Activated T-cell treated with anti-CD3 and anti-CD28 coated beads, Interleukin-2, amount 50 U/mL, for 4 hours (primary cell): ENCODE measurements around the gene RILPL2. TPM values are rescaled to one million over a fixed set of nuclear protein-coding genes. Genes with fewer than 3 reads are reported as not detected.
"Not testable (repeated sequence)": the region's sequence is repeated elsewhere in the genome, so short reads cannot be mapped to it uniquely, and the experiment has no call there.

Experiments used
- ATAC-seq, 2 donors: fragments of 200-7000 bp; cut with Tn5 transposase; one replicate each; pipeline ENCODE4 v1.10.0; 2021
- DNase-seq: peaks from one replicate; pipeline ENCODE4 v3.0.0-alpha.2; 2020
- H3K27me3 Mint-ChIP-seq: one replicate; pipeline ENCODE4 v1.8.0; 2021; ENCODE audit warnings: low read depth, mixed read lengths
- H3K36me3 Mint-ChIP-seq: one replicate; pipeline ENCODE4 v1.8.0; 2022; ENCODE audit warnings: mixed read lengths; ENCODE audit not compliant: insufficient read depth
- H3K4me1 Mint-ChIP-seq: one replicate; pipeline ENCODE4 v1.8.0; 2021; ENCODE audit warnings: low read depth, mixed read lengths
- H3K4me3 Mint-ChIP-seq: one replicate; pipeline ENCODE4 v1.8.0; 2021; ENCODE audit warnings: mild to moderate bottlenecking, moderate library complexity, mixed read lengths
- H3K9me3 Mint-ChIP-seq: one replicate; pipeline ENCODE4 v1.8.0; 2021; ENCODE audit warnings: mixed read lengths
- total RNA-seq, 3 donors: library from RNA; stranded (reverse); gene quantifications; one replicate each; pipeline ENCODE4 v1.2.1, GENCODE V29; 2021

RILPL2 gene
- total RNA-seq, 3 donors from 2014 or later = 17.0 to 22.4 (median 20.6) TPM

DNA sequence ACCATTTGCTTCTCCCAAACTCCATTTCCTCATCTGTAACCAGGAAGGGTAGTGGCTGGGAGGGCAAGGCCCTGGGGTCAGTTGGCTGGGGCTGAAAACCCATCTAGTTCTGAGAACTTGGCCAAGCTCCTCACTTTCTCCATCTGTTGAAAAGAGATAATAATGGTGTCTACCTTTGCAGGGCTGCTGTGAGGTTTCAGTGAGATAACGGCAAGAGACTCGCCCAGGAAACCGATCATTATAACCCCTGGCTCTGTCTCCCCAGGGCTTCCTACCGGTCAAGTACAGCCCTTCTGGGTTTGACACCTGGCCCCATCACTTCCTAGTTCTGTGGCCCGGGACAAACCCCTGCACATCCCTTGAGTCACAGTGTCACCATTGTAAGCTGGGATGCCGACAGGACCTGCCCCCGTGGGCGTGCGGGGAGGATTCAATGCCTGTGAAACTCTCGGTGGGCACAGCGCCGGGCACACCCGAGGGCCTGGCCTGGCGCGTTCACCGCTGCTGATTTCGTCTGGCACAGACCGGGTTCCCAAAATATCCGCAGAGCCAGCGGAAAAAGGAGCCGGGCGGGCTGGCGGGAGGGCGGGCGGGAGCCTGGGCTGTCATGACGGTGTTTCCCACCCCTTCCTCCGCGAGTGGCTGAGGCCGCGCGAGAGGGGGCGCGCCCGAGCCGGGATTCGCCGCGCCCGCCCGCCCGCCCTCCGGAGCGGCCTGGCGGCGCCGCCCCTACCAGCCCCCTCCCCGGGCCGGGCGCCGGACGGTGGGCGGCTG is 48.1 kb downstream of the RILPL2 start:
- peaks cover 11% of the 10 kb centered on the region for H3K36me3 Mint-ChIP-seq
- DNase-seq (peak; percentile 66), ATAC-seq (peak; percentile 66 to 68)
- peak overlapping the region; percentile 83 for H3K4me3 Mint-ChIP-seq
- H3K27me3 Mint-ChIP-seq = no peaks in the 10 kb centered on the region
- peaks cover 33% of the 10 kb centered on the region for H3K4me1 Mint-ChIP-seq
- H3K9me3 Mint-ChIP-seq = no peaks in the 10 kb centered on the region

DNA sequence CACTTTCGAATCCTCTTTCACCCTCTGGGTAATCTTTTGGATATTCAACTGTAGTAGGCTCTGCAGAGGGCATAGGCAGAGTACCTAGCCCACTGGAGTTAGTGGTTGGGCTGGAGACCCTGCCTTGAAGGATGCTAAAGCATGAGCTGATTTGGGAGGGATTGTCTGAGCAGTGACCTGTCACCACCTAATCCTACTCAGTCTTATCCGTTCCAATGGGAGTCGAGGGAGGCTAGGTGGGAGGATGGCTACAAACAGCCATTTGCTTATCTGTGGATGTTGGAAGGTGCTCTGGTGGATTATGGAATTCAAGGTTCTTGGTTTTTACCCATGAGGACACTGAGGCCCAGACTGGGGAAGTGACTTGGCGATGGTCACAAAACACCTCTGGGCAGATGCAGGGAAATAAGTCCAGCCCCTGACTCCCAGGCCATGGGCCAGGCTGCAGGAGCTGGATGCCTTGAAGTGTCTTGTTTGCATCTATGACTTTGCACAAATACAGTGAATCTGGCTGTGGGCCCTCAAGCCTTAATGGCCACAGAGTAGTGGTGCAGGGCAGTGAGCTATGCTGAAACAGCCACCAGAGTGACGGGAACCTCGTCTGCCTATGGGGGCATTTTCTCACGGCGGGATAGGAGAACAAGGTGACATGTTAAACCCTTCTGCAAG is 48.8 kb downstream of the RILPL2 start:
- DNase-seq = no peak
- peaks cover 31% of the 10 kb centered on the region for H3K4me1 Mint-ChIP-seq
- H3K4me3 Mint-ChIP-seq = peak overlapping the region; percentile 83
- no peaks in the 10 kb centered on the region for H3K9me3 Mint-ChIP-seq
- no peak for ATAC-seq
- H3K27me3 Mint-ChIP-seq = no peaks in the 10 kb centered on the region
- peaks cover 9% of the 10 kb centered on the region for H3K36me3 Mint-ChIP-seq

DNA sequence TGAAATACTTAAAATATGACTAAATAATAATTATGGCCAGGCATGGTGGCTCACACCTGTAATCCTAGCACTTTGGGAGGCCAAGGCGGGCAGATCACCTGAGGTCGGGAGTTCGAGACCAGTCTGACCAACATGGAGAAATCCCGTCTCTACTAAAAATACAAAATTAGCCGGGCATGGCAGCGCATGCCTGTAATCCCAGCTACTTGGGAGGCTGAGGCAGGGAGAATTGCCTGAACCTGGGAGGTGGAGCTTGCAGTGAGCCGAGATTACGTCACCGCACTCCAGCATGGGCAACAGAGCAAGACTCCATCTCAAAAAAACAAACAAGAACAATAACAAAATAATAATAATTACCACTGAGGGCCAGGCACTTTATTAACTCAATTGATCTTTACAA is 50.9 kb downstream of the RILPL2 start:
- H3K4me3 Mint-ChIP-seq, H3K27me3 Mint-ChIP-seq, ATAC-seq, DNase-seq, H3K36me3 Mint-ChIP-seq, H3K9me3 Mint-ChIP-seq: not testable (repeated sequence)
- H3K4me1 Mint-ChIP-seq = peaks cover 20% of the 10 kb centered on the region

DNA sequence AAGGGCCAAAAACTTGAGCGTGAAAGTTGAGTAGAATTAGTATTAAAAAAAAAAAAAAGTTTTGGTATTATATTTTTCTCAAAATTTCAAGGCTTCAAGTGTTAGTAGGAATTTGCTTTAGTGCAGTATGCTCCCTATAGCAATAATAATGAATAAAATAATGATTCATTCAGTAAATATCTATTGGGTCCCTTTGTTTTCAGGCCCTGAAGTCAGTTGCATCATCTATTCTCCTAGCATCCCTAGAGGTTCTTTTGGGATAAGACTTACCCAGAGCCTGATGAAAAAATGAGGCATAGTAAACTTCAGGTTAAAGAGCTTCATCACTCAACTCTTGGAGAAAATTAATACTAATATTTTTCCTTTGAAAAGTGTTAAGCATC is 51.5 kb downstream of the RILPL2 start:
- DNase-seq (no peak), ATAC-seq (no peak)
- Mint-ChIP-seq H3K27me3 (no peaks in the 10 kb centered on the region), H3K4me1 (peaks cover 15% of the 10 kb centered on the region), H3K9me3 (no peaks in the 10 kb centered on the region), H3K4me3 (peak overlapping the region; percentile 90), H3K36me3 (no peaks in the 10 kb centered on the region)

DNA sequence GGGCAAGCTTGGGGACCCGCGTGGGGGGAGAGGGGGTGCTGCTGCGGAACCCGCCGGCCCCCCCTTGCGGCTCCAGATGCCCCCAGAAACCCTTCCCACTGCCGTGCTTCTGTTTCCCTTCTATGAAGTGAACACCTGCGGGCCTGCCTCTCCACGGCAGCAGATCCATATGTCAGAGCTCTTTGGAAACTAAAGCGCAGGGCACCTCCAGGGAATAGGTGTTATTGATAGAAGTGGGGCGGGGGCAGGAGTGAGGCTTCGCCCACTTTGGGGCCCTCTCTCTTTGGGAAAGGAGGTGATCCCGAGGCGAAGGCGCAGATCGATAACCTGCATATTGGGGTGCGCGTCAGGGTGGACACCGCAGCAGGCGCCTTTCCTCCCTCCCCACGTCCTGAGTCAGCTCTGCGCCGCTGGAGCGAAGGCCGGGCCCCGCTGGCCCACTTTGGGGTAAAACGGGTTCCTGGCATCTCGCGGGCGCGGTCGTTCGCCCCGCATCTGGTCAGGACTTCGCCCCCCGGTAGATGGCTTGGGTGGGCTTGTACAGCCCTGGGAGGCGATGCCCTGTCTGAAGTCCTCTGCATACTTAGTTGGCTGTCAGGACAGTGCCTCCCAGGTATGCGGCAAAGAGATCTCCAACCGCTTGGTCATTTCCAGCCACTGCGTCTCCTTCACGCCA is 52.0 kb downstream of the RILPL2 start:
- peaks cover 15% of the 10 kb centered on the region for H3K4me1 Mint-ChIP-seq
- ATAC-seq (peak; percentile 0 to 5), DNase-seq (no peak)
- no peaks in the 10 kb centered on the region for H3K27me3 Mint-ChIP-seq
- H3K36me3 Mint-ChIP-seq = no peaks in the 10 kb centered on the region
- peak overlapping the region; percentile 90 for H3K4me3 Mint-ChIP-seq
- H3K9me3 Mint-ChIP-seq = no peaks in the 10 kb centered on the region

DNA sequence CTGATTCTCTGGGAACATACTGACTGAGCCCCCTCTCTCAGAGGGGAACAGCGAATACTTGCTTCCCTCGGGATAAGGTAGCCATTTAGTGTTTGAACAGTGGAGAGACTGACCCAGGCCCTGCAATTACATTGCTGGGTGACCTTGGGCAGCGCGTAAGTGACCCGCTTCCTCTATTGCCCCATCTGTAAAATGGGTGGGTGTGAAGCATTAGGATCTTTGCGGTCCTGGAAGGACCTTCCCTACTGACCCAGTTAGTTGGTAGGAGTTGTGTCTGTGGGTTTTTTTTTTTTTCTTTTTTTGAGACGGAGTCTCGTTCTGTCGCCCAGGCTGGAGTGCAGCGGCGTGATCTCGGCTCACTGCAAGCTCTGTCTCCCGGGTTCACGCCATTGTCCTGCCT is 53.8 kb downstream of the RILPL2 start:
- DNase-seq = no peak
- ATAC-seq = no peak
- Mint-ChIP-seq H3K4me1 (peaks cover 8% of the 10 kb centered on the region), H3K9me3 (no peaks in the 10 kb centered on the region), H3K4me3 (peak overlapping the region; percentile 54), H3K27me3 (no peaks in the 10 kb centered on the region), H3K36me3 (no peaks in the 10 kb centered on the region)

DNA sequence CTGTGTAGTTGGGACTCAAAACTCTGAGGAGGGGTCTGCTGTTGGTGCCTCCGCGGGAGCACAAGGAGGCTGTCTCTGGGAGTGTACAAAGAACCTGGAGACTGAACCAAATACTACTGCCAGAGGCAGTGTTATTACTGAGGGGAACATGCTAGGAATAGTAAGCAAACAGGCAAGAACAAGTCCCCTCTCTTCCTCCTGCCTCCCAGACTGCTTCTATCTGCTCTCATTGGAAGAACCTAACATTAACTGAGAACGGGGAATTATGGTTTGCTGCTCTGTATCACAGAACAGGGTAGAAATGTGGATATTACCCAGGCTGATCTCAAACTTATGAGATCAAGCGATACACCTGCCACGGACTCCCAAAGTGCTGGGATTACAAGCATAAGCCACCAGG is 57.1 kb downstream of the RILPL2 start:
- ATAC-seq (no peak), DNase-seq (no peak)
- Mint-ChIP-seq H3K36me3 (no peaks in the 10 kb centered on the region), H3K9me3 (no peaks in the 10 kb centered on the region), H3K4me3 (no peak overlapping the region), H3K27me3 (no peaks in the 10 kb centered on the region), H3K4me1 (no peaks in the 10 kb centered on the region)

DNA sequence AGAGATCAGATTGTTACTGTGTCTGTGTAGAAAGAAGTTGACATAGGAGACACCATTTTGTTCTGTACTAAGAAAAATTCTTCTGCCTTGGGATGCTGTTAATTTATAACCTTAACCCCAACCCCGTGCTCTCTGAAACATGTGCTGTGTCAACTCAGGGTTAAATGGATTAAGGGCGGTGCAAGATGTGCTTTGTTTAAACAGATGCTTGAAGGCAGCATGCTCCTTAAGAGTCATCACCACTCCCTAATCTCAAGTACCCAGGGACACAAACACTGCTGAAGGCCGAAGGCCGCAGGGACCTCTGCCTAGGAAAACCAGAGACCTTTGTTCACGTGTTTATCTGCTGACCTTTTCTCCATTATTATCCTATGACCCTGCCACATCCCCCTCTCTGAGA is 64.1 kb downstream of the RILPL2 start:
- not testable (repeated sequence) for H3K9me3 Mint-ChIP-seq, ATAC-seq, H3K36me3 Mint-ChIP-seq, H3K4me3 Mint-ChIP-seq, H3K27me3 Mint-ChIP-seq, DNase-seq, H3K4me1 Mint-ChIP-seq

DNA sequence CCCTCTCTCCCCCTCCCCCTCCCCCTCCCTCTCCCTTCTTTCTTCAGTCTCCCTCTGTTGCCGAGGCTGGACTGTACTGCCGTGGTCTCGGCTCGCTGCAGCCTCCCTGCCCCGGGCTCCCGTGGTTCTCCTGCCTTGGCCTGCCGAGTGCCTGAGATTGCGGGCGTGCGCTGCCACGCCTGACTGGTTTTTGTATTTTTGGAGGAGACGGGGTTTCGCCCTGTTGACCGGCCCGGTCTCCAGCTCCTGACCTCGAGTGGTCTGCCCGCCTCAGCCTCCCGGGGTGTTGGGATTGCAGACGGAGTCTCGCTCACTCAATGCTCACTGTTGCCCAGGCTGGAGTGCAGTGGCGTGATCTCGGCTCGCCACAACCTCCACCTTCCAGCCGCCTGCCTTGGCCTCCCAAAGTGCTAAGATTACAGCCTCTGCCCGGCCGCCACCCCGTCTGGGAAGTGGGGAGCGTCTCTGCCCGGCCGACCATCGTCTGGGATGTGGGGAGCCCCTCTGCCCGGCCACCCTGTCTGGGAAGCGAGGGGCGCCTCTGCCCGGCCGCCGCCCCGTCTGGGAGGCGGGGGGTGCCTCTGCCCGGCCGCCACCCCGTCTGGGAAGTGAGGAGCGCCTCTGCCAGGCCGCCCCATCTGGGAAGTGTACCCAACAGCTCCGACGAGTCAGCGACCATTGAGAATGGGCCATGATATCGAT is 64.7 kb downstream of the RILPL2 start:
- not testable (repeated sequence) for H3K36me3 Mint-ChIP-seq, ATAC-seq

DNA sequence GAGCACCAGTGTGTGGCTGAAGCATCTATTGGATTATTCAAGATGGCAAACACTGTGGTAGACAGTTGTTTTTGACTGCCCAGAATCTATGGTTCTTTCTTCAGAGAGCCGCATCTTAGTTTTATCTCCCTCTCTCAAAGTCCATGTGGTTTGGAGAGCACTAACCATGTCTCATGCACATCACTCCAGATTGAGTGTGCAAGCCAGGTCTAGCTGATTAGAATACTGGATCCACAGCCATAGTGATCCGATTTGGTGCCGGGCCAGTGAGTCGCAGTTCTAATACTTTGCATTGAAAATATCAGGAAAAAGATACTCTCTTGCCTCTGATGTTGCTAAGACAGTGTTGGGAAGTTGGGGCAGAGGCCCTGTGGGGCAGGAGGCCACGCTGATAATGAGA is 67.3 kb downstream of the RILPL2 start:
- no peak overlapping the region for H3K4me3 Mint-ChIP-seq
- no peaks in the 10 kb centered on the region for H3K27me3 Mint-ChIP-seq
- no peak for ATAC-seq
- no peaks in the 10 kb centered on the region for H3K9me3 Mint-ChIP-seq
- peaks cover 2% of the 10 kb centered on the region for H3K4me1 Mint-ChIP-seq
- H3K36me3 Mint-ChIP-seq = no peaks in the 10 kb centered on the region
- no peak for DNase-seq

More for the DNA sequence above, 64.7 kb downstream of the RILPL2 start:
- not testable (repeated sequence) for H3K27me3 Mint-ChIP-seq, H3K4me1 Mint-ChIP-seq, H3K4me3 Mint-ChIP-seq, H3K9me3 Mint-ChIP-seq, DNase-seq

DNA sequence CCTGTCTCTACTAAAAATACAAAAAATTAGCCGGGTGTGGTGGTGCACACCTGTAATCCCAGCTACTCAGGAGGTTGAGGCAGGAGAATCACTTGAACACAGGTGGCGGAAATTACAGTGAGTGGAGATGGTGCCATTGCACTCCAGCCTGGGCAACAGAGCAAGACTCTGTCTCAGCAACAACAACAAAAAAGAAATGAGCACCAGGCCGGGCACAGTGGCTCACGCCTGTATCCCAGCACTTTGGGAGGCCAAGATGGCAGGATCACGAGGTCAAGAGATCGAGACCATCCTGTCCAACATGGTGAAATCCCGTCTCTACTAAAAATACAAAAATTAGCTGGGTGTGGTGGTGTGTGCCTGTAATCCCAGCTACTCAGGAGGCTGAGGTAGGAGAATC is 68.1 kb downstream of the RILPL2 start:
- H3K4me1 Mint-ChIP-seq, ATAC-seq, H3K4me3 Mint-ChIP-seq, H3K27me3 Mint-ChIP-seq, H3K9me3 Mint-ChIP-seq, DNase-seq, H3K36me3 Mint-ChIP-seq: not testable (repeated sequence)

DNA sequence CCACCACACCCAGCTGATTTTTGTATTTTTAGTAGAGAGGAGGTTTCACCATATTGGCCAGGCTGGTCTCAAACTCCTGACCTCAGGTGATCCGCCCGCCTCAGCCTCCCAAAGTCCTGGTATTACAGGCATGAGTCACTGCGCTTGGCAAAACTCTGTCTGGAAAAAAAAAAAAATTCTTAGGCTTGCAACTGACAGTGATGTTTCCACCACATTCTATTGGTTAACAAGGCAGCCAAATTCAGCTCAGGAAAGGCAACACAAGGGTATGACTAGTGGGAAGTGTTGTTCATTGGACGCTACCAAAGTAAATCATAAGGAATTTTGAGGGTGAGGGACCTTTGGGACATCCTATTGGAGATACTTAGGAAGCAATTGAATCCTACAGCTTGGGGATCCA is 69.0 kb downstream of the RILPL2 start:
- peaks cover 2% of the 10 kb centered on the region for H3K36me3 Mint-ChIP-seq
- ATAC-seq (no peak), DNase-seq (no peak)
- peaks cover 11% of the 10 kb centered on the region for H3K4me1 Mint-ChIP-seq
- no peaks in the 10 kb centered on the region for H3K27me3 Mint-ChIP-seq
- no peak overlapping the region for H3K4me3 Mint-ChIP-seq
- H3K9me3 Mint-ChIP-seq = no peaks in the 10 kb centered on the region
